Thymus (tissue), 11 donors: Measurements from ENCODE around the gene NGEF. TPM values are rescaled to one million over a fixed set of nuclear protein-coding genes. Genes with fewer than 3 reads are reported as not detected.

ENCODE experiments used
- DNase-seq, 9 donors: peaks; one replicate each; pipeline ENCODE4 v3.0.0-alpha.2; 2013; ENCODE audit warnings: low spot score in 9 of 9, low read depth in 6 of 9, missing footprints in 1 of 9
- H3K27ac ChIP-seq, 2 donors: one replicate each; pipeline ENCODE4 v1.5.1; 2013; ENCODE audit warnings: control low read depth in 1 of 2, low read depth in 1 of 2, low read length in 1 of 2, mild to moderate bottlenecking in 1 of 2, moderate library complexity in 1 of 2
- H3K27me3 ChIP-seq, 2 donors: one replicate each; pipeline ENCODE4 v1.5.1; 2013; ENCODE audit warnings: low read length in 1 of 2; ENCODE audit not compliant: control insufficient read depth in 2 of 2, insufficient read depth in 1 of 2
- H3K36me3 ChIP-seq, 2 donors: one replicate each; pipeline ENCODE4 v1.5.1; 2013; ENCODE audit warnings: low read length in 1 of 2, mild to moderate bottlenecking in 1 of 2, moderate library complexity in 1 of 2; ENCODE audit not compliant: control insufficient read depth in 2 of 2, insufficient read depth in 2 of 2
- H3K4me1 ChIP-seq, 2 donors: one replicate each; pipeline ENCODE4 v1.5.1; 2013; ENCODE audit warnings: low read length in 2 of 2; ENCODE audit not compliant: control insufficient read depth in 2 of 2, insufficient read depth in 2 of 2
- H3K4me3 ChIP-seq, 2 donors: one replicate each; pipeline ENCODE4 v1.5.1; 2013; ENCODE audit warnings: low read length in 2 of 2, control low read depth in 1 of 2, mild to moderate bottlenecking in 1 of 2
- H3K9me3 ChIP-seq, 2 donors: one replicate each; pipeline ENCODE4 v1.5.1; 2013; ENCODE audit warnings: low read length in 1 of 2, mild to moderate bottlenecking in 1 of 2; ENCODE audit not compliant: control insufficient read depth in 2 of 2, insufficient read depth in 1 of 2
- WGBS: extraction: QIAGEN DNeasy Blood & Tissue Kit; methylation state at CpG from one replicate; pipeline ENCODE4 v1.1.7; 2013; 5-methylcytosine and 5-hydroxymethylcytosine counted together
- polyA plus RNA-seq: library from polyadenylated mRNA; stranded (reverse); fragments of 200-250 nt; gene quantifications from one replicate; pipeline ENCODE4 v1.2.3, GENCODE V29; 2013
- total RNA-seq: library from RNA; stranded (reverse); fragments of 120-200 nt; gene quantifications from one replicate; pipeline ENCODE4 v1.2.4, GENCODE V29; 2013
- donor health status: healthy.

NGEF gene
- total and polyA plus RNA-seq, 2 donors = 0.14 to 0.18 TPM

DNA sequence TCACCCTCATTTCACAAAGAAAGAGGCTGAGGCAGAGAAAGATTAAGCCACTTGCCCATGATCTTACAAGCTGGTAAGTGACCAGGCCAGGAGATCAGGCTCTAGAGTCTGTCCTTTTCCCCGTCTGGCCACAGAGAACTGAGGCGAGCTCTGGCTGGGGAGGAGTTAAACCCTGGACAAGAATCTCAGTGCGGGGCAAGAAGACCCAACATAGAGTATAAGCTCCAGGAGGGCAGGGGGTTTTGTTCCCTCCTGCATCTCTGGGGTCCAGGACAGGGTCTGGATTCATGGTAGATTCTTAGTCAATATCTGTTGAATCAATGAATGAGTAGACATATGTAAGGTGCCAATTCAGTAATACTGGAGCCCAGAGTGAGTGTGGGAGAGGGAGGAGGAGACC lies 34.1 kb upstream of the NGEF start:
- Histone ChIP-seq H3K36me3 (no peaks in the 10 kb centered on the region), H3K27me3 (no peaks in the 10 kb centered on the region), H3K4me3 (no peak overlapping the region), H3K9me3 (no peaks in the 10 kb centered on the region), H3K4me1 (peaks cover 0 to 3% of the 10 kb centered on the region in 2 donors), H3K27ac (no peak overlapping the region)
- whole genome bisulfite sequencing = 99% methylated on average over 3 of the region's 3 CpGs
- no peak for DNase-seq

DNA sequence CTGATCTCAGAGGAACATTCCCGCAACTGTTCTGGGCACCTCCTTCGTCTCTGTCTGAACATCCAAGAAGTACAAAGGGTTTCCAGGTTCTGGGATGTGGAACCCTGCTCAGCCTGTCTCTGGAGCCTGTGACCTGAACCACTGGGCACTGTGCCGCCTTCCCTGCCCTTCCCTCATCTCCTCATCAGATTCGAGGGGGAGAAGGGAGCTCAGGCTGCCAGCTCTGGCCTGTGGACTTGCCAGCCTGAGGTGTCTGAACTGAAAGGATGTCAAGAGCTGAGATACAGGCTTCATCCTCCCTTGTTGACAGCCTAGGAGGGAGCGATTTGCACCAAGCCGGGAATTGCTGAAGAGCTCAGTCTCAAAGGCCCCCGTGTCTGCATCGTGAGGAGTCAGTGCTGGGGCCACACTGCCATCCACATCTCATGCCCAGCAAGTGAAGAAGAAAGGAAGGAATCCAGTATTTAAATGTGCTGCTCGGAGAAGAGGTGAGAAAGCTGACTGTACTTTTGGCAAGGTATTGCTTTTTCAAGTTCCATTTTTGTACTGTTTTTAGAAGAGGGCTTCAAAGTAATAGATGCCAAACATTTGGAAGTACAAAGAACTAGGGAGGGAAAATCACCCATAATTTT lies 32.0 kb upstream of the NGEF start:
- DNase-seq = no peak
- Histone ChIP-seq H3K36me3 (no peaks in the 10 kb centered on the region), H3K9me3 (no peaks in the 10 kb centered on the region), H3K27ac (no peak overlapping the region), H3K27me3 (no peaks in the 10 kb centered on the region), H3K4me1 (peaks cover 0 to 3% of the 10 kb centered on the region in 2 donors), H3K4me3 (no peak overlapping the region)
- 96% methylated on average over 9 of the region's 9 CpGs for WGBS

DNA sequence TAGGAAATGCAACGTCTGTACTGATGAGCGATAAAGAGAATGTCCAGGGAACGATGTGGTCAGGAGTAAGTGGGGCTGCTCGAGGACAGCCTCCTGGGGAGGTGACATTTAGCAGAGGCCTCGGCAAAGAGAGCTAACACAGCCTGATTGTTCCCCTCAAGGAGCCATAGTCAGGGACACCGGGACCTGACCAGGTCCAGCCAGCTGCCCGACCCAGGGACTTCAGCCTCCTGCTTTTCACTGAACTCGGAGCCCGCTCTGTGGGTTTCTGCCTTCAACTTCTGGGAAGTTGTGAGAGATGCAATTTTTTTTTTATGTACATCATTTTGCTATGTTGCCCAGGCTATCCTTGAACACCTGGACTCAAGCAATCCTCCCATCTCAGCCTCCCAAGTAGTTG lies 29.5 kb upstream of the NGEF start:
- Histone ChIP-seq H3K27me3 (no peaks in the 10 kb centered on the region), H3K27ac (no peak overlapping the region), H3K36me3 (no peaks in the 10 kb centered on the region), H3K9me3 (no peaks in the 10 kb centered on the region), H3K4me3 (no peak overlapping the region), H3K4me1 (no peaks in the 10 kb centered on the region)
- 98% methylated on average over 9 of the region's 9 CpGs for WGBS
- DNase-seq = no peak

DNA sequence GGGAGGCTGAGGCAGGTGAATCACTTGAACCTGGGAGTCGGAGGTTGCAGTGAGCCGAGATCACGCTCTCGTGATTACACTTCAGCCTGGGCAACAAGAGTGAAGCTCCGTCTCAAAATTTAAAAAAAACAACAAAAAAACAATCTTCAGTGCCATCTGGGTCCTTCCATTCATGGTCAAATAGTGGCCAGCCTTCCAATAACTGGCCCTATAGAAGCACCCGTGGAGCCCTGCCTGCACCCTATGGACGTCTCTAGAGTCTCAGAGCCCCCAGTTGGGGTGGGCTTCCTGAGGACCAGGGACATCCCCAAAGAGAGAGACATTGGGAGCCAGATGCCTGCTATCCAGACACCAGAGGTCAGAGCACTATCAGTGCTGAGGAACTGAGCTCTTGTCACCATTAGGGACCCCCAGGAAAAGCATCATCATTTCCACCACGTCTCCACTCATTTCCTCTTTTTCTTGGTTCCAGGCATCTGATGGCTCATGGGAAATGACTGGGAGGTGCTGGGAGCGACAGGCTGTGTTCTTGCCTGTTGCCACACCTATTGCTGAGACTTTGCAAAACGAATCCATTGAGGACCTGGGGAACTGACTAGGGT lies 28.8 kb upstream of the NGEF start:
- no peaks in the 10 kb centered on the region for H3K27me3 ChIP-seq
- no peak overlapping the region for H3K27ac ChIP-seq
- H3K4me1 ChIP-seq = no peaks in the 10 kb centered on the region
- H3K36me3 ChIP-seq = no peaks in the 10 kb centered on the region
- no peak overlapping the region for H3K4me3 ChIP-seq
- 85% methylated on average over 10 of the region's 10 CpGs for WGBS
- H3K9me3 ChIP-seq = no peaks in the 10 kb centered on the region
- DNase-seq = no peak

DNA sequence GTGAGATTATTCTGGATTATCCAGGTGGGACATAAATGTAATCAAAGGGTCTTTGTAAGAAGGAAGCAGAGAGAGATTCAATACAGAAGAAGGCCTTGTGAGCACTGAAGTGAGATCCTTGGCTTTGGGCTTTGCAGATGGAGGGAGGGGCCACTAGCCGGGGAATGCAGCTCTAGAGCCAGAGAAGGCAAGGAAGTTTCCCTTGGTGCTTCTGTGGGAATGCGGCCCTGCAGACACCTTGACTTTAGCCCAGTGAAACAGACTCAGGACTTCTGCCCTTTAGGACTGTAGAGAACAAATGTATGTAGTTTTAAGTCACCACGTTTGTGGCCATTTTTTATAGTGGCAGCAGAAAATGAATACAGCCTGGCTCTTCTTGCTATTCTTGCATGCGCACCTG lies 27.5 kb upstream of the NGEF start:
- H3K27me3 ChIP-seq = no peaks in the 10 kb centered on the region
- H3K4me3 ChIP-seq = no peak overlapping the region
- no peak for DNase-seq
- H3K4me1 ChIP-seq = no peaks in the 10 kb centered on the region
- WGBS = 97% methylated on average over 4 of the region's 4 CpGs
- no peak overlapping the region for H3K27ac ChIP-seq
- no peaks in the 10 kb centered on the region for H3K36me3 ChIP-seq
- H3K9me3 ChIP-seq = no peaks in the 10 kb centered on the region

DNA sequence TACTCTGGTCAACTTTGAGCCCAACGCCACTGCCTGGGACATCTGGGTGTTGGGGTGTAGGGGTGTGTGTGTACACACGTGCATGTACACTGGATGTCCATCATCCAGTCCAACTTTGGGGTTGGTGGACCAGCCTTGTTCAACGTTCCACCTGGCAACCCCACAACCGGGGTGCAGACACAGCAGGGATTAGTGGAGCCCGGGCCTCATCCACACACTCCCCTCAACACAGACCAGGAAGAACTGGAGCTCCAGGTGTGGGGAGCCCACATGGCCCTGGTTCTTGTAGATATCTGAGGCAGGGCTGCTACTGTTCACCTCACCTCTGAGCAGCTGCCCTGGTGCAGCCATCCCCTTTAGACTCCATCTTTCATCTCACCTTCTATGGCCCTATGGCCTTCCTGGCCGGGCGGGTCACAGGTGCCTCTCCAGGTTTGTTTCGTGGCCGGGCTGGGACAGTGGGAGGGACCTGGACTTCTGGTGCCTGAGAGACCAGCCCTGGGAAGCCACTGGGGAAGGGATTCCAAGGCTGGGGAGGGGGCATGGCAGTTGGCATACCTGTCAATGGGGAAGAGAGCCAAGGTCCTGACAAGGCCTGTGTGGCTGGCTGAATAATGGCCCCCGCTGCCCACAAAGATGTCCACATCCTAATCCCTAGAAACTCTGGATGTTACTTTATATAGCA lies 26.9 kb upstream of the NGEF start:
- DNase-seq = no peak
- WGBS = 96% methylated on average over 10 of the region's 10 CpGs
- H3K27ac ChIP-seq = no peak overlapping the region
- H3K4me1 ChIP-seq = no peaks in the 10 kb centered on the region
- no peak overlapping the region for H3K4me3 ChIP-seq
- H3K36me3 ChIP-seq = no peaks in the 10 kb centered on the region
- no peaks in the 10 kb centered on the region for H3K9me3 ChIP-seq
- no peaks in the 10 kb centered on the region for H3K27me3 ChIP-seq

DNA sequence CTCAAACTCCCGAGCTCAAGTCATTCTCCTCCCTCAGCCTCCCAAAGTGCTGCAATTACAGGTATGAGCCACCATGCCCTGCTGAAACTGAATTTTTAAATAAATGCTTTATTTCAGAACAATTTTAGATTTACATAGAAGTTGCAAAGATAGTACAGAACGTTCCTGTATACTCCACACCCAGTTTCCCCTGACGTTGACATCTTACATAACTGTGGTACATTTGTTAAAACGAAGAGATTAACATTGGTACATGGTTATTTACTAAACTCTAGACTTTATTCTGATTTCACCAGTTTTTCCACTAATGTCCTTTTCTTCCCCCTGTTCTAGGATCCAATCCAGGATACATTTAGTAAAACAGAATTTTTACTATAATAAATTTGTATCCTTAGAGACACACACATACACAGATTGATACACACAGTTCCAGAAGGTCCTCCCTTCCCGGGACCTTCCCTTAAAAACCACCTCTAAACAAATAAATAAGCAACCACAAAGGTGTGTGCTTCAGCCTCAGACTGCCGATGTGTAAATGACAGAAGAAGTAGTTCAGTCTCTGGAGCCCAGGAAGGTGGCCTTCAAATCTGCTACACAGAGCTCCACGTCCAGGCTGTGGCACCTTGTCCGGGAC lies 26.3 kb upstream of the NGEF start:
- no peaks in the 10 kb centered on the region for H3K9me3 ChIP-seq
- H3K27ac ChIP-seq = no peak overlapping the region
- DNase-seq = no peak
- H3K27me3 ChIP-seq = no peaks in the 10 kb centered on the region
- H3K4me3 ChIP-seq = no peak overlapping the region
- no peaks in the 10 kb centered on the region for H3K36me3 ChIP-seq
- WGBS = 92% methylated on average over 8 of the region's 8 CpGs
- H3K4me1 ChIP-seq = no peaks in the 10 kb centered on the region

DNA sequence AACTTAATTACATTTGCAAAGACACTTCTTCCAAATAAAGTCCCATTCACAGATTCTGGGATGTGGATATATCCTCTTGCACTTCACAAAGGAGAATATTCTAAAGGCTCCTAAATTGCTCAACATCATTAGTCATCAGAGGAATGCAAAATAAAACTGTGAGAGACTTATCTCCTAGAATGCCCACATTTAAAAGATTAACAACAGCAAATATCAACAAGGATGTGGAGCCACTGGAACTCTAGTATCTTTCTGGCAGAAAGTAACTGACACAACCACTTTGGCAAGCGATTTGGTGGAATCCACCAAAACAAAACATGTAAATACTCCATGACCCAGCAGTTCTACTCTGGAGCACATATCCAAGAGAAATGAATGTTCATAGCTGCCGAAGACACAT lies 24.0 kb upstream of the NGEF start:
- no peaks in the 10 kb centered on the region for H3K36me3 ChIP-seq
- H3K27me3 ChIP-seq = no peaks in the 10 kb centered on the region
- no peak overlapping the region for H3K27ac ChIP-seq
- no peaks in the 10 kb centered on the region for H3K9me3 ChIP-seq
- 97% methylated on average over 2 of the region's 2 CpGs for WGBS
- H3K4me3 ChIP-seq = no peak overlapping the region
- no peak for DNase-seq
- no peaks in the 10 kb centered on the region for H3K4me1 ChIP-seq

DNA sequence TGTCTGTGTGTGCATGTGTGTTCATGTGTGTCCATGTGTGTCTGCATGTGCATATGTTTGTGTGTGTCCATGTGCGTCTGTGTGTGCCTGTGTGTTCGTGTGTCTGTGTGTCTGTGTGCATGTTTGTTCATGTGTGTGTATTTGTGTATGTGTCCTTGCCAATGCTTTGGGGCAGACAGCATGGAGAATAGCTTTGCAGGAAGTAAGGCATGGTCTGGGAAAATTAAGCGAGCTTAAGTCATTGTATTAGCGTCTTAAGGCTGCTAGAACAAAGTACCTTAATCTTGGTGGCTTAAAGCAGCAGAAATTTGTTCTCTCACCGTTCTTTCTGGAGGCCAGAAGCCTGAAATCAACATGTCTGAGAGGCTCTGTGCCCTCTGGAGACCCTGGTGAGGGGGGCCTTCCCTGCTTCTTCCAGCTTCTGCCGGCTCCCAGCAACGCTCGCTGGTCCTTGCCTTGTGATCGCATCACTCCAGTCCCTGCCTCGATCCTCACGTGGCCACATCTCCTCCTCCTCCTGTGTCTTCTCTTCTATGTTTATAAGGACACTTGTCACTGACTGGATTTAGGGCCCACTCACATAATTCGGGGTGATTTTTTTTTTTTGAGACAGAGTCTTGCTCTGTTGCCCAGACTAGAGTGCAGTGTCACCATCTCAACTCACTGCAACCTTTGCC lies 23.2 kb upstream of the NGEF start:
- 98% methylated on average over 12 of the region's 12 CpGs for WGBS

More for the DNA sequence above, 23.2 kb upstream of the NGEF start:
- H3K4me1 ChIP-seq = no peaks in the 10 kb centered on the region
- no peaks in the 10 kb centered on the region for H3K27me3 ChIP-seq
- no peaks in the 10 kb centered on the region for H3K36me3 ChIP-seq
- H3K27ac ChIP-seq = no peak overlapping the region
- H3K9me3 ChIP-seq = no peaks in the 10 kb centered on the region
- H3K4me3 ChIP-seq = no peak overlapping the region
- DNase-seq = no peak
